Smooth muscle cell (in vitro differentiated cells): ENCODE results near the gene FKRP. TPM values are rescaled to one million over a fixed set of nuclear protein-coding genes. Genes with fewer than 3 reads are reported as not detected.

ENCODE experiments used
- DNase-seq: peaks from one replicate; lab custom pipeline; 2025; ENCODE audit not compliant: unreplicated experiment; lab: John Stamatoyannopoulos, UW
- H2AFZ ChIP-seq: fragments of 200-600 bp; sonication (generic); 2 replicates; pipeline ENCODE4 v1.6.0; 2016; ENCODE audit warnings: antibody characterized with exemption, low read depth, mild to moderate bottlenecking
- H3F3A ChIP-seq: fragments of 200-600 bp; sonication (generic); 2 replicates; pipeline ENCODE4 v1.6.0; 2017; ENCODE audit warnings: antibody characterized with exemption, low read depth
- H3K27ac ChIP-seq: fragments of 200-600 bp; sonication (generic); 2 replicates; pipeline ENCODE4 v1.5.1; 2016; ENCODE audit warnings: low read depth, mild to moderate bottlenecking
- H3K27me3 ChIP-seq: fragments of 200-600 bp; sonication (generic); 2 replicates; pipeline ENCODE4 v1.6.1; 2016; ENCODE audit warnings: low read depth, mild to moderate bottlenecking
- H3K36me3 ChIP-seq: fragments of 200-600 bp; sonication (generic); 2 replicates; pipeline ENCODE4 v1.5.1; 2016; ENCODE audit warnings: low read depth
- H3K4me1 ChIP-seq: fragments of 200-600 bp; sonication (generic); 2 replicates; pipeline ENCODE4 v1.5.1; 2016; ENCODE audit warnings: low read depth
- H3K4me2 ChIP-seq: fragments of 200-600 bp; sonication (generic); 2 replicates; pipeline ENCODE4 v1.6.0; 2016; ENCODE audit warnings: mild to moderate bottlenecking
- H3K4me3 ChIP-seq: fragments of 200-600 bp; sonication (generic); 2 replicates; pipeline ENCODE4 v1.5.1; 2016; ENCODE audit warnings: mild to moderate bottlenecking
- H3K79me2 ChIP-seq: fragments of 200-600 bp; sonication (generic); 2 replicates; pipeline ENCODE4 v1.6.0; 2016; ENCODE audit warnings: low read depth, mild to moderate bottlenecking
- H3K9ac ChIP-seq: fragments of 200-600 bp; sonication (generic); 2 replicates; pipeline ENCODE4 v1.6.0; 2016; ENCODE audit warnings: low read depth
- H3K9me3 ChIP-seq: fragments of 200-600 bp; sonication (generic); replicated peaks from 2 replicates; pipeline ENCODE4 v1.5.1; 2016; ENCODE audit warnings: low read depth
- H4K20me1 ChIP-seq: fragments of 200-600 bp; sonication (generic); 2 replicates; pipeline ENCODE4 v1.6.0; 2016; ENCODE audit warnings: low read depth
- WGBS: methylation state at CpG from one replicate; pipeline ENCODE4 v1.1.7; 2016; ENCODE audit warnings: low lambda C conversion rate; 5-methylcytosine and 5-hydroxymethylcytosine counted together
- polyA plus RNA-seq: library from polyadenylated mRNA; unstranded; fragments of >200 nt; fragmentation: Nextera tagmentation; extraction: Ambion mirVana; gene quantifications from 2 replicates; pipeline ENCODE4 v1.2.1, GENCODE V29; 2016
- total RNA-seq: library from RNA; depleted of rRNA; stranded (reverse); fragments of >200 nt; gene quantifications from 2 replicates; pipeline ENCODE4 v1.2.3, GENCODE V29; 2014
- TF ChIP-seq, protein P1 (sequence below): fragments of 200-600 bp; sonication (generic); IDR thresholded peaks from 2 replicates; pipeline ENCODE4 v1.5.1; 2017; ENCODE audit warnings: borderline replicate concordance, mild to moderate bottlenecking, antibody characterized with exemption; ENCODE audit not compliant: insufficient read depth, poor library complexity, severe bottlenecking

The FKRP gene
- total and polyA plus RNA-seq, 2 experiments from 2014 or later, result 18.9 to 35.2 TPM

DNA sequence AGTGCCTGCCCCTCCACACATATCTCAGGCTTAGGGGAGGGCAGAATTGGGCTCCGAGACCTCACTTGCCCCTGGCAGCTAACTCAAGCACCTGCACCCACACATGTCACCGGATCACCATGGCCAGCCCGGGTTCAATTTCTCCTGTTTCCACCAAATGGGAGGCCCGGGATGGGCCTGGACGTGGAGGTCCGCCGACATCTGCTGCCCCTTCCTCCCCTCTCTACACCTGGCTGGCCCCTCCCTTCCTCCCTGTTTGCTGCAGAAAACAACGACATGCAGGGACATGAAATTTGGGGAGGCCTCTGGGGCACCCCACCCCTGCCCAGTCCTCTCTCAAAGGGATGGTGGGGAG, 30.3 kb upstream of the FKRP start:
- Histone ChIP-seq H3K4me3 (peak overlapping the region; percentile 94), H2AFZ (no peak overlapping the region), H3K9ac (peak overlapping the region; percentile 90), H3K36me3 (no peaks in the 10 kb centered on the region), H3K4me1 (peaks cover 13% of the 10 kb centered on the region), H3K27ac (no peak overlapping the region), H3F3A (peaks cover 9% of the 10 kb centered on the region), H3K4me2 (peak overlapping the region; percentile 98), H4K20me1 (peaks cover 3% of the 10 kb centered on the region), H3K27me3 (no peaks in the 10 kb centered on the region), H3K9me3 (no peaks in the 10 kb centered on the region), H3K79me2 (peaks cover 21% of the 10 kb centered on the region)
- no peak for DNase-seq
- TF ChIP-seq, protein P1, sequence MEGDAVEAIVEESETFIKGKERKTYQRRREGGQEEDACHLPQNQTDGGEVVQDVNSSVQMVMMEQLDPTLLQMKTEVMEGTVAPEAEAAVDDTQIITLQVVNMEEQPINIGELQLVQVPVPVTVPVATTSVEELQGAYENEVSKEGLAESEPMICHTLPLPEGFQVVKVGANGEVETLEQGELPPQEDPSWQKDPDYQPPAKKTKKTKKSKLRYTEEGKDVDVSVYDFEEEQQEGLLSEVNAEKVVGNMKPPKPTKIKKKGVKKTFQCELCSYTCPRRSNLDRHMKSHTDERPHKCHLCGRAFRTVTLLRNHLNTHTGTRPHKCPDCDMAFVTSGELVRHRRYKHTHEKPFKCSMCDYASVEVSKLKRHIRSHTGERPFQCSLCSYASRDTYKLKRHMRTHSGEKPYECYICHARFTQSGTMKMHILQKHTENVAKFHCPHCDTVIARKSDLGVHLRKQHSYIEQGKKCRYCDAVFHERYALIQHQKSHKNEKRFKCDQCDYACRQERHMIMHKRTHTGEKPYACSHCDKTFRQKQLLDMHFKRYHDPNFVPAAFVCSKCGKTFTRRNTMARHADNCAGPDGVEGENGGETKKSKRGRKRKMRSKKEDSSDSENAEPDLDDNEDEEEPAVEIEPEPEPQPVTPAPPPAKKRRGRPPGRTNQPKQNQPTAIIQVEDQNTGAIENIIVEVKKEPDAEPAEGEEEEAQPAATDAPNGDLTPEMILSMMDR, result no peak
- 23% methylated on average over 7 of the region's 8 CpGs for WGBS

DNA sequence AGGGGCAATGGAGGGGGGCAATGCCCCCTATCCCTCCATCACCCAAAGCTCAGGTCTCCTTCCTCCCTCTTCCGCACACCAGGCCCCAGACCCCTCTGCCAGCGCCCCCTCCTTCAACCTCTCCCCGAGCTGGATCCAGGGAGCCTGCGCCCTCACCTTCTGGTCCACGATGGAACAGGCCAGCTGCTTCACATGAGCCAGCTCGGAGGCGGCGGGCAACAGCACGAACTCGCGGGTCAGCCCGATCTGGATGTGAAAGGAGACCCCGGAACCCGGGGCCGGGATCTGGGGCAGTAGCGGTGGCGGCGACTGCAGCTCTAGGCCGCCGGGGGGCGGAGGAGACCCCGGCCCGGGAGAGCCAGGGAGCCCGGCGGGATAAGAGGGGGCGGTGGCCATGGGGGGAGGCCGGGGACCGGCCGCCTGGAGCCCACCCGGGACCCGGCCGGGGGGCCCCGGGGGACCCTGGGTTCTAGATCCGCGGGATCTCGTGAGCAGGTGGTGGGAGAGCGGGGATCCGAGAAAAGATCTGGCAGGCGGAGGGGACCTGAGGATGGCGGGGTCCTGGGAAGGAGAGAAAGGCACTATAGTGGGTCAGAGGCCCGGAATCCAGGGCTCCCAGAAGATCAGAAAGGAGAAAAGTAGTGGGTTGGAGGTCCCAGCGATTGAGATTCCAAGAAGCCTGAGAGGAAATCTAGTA, 29.7 kb upstream of the FKRP start:
- H3K27ac ChIP-seq, result no peak overlapping the region
- no peak for DNase-seq

DNA sequence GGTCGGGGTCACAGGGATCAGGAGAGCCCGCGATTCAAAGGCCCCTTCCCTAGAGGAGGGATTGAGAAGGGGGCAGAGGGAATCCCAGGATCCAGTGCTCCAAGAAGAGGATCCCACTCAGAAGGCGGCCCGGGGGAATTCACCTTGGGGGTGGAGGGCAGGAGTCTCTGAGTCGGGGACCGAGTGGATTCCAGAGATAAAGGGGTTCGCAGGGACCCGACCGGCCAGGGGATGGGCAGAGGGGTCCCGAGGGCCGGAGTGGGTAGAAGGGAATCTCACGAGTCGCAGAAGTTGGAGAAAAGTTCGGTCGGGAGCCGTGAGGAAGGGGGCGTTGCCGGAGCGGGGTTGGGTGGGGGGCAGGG, 29.2 kb upstream of the FKRP start:
- H3K36me3 ChIP-seq, result no peaks in the 10 kb centered on the region
- H3K4me3 ChIP-seq, result peak overlapping the region; percentile 94
- H4K20me1 ChIP-seq, result peaks cover 3% of the 10 kb centered on the region
- H3K27ac ChIP-seq, result peak overlapping the region; percentile 63
- no peak for DNase-seq
- TF ChIP-seq, protein P1, result no peak
- no peaks in the 10 kb centered on the region for H3K9me3 ChIP-seq
- peak overlapping the region; percentile 98 for H3K4me2 ChIP-seq
- peak overlapping the region; percentile 43 for H2AFZ ChIP-seq
- 3% methylated on average over 8 of the region's 20 CpGs for WGBS
- peaks cover 9% of the 10 kb centered on the region for H3F3A ChIP-seq
- peaks cover 21% of the 10 kb centered on the region for H3K79me2 ChIP-seq
- no peaks in the 10 kb centered on the region for H3K27me3 ChIP-seq
- peak overlapping the region; percentile 90 for H3K9ac ChIP-seq
- H3K4me1 ChIP-seq, result peaks cover 13% of the 10 kb centered on the region

More for the DNA sequence above, 29.7 kb upstream of the FKRP start:
- H3K9me3 ChIP-seq, result no peaks in the 10 kb centered on the region
- peaks cover 3% of the 10 kb centered on the region for H4K20me1 ChIP-seq
- H3K4me2 ChIP-seq, result peak overlapping the region; percentile 98
- peak overlapping the region; percentile 94 for H3K4me3 ChIP-seq
- H3K27me3 ChIP-seq, result no peaks in the 10 kb centered on the region
- H3K36me3 ChIP-seq, result no peaks in the 10 kb centered on the region
- peaks cover 9% of the 10 kb centered on the region for H3F3A ChIP-seq
- peaks cover 21% of the 10 kb centered on the region for H3K79me2 ChIP-seq
- H3K4me1 ChIP-seq, result peaks cover 13% of the 10 kb centered on the region
- 2% methylated on average over 29 of the region's 42 CpGs for WGBS
- H3K9ac ChIP-seq, result peak overlapping the region; percentile 90
- TF ChIP-seq, protein P1, result no peak
- peak overlapping the region; percentile 43 for H2AFZ ChIP-seq
